Aorta (tissue), 5 donors: ENCODE data around the gene GDF2. TPM values are rescaled to one million over a fixed set of nuclear protein-coding genes. Genes with fewer than 3 reads are reported as not detected.
A peak's percentile ranks its signal among the peaks of the same experiment; 100 is the strongest.

Experiments used
- ATAC-seq: fragments of 200-7000 bp; cut with Tn5 transposase; one replicate; pipeline ENCODE4 v1.9.1; 2022; ENCODE audit warnings: moderate library complexity; ENCODE audit not compliant: low FRiP score
- DNase-seq, 2 donors: peaks; one replicate each; pipeline ENCODE4 v3.0.0-alpha.2; 2020
- H3K27ac ChIP-seq, 2 donors: one replicate each; pipeline ENCODE4 v1.5.1; 2013; ENCODE audit warnings: low read length in 2 of 2, mild to moderate bottlenecking in 2 of 2, moderate library complexity in 2 of 2, control low read depth in 1 of 2, inconsistent platforms in 1 of 2, low read depth in 1 of 2
- H3K27me3 ChIP-seq, 2 donors: one replicate each; pipeline ENCODE4 v1.6.1; 2013; ENCODE audit warnings: control low read depth in 1 of 2, low read length in 1 of 2, mild to moderate bottlenecking in 1 of 2, moderate library complexity in 1 of 2; ENCODE audit not compliant: insufficient read depth in 2 of 2, control insufficient read depth in 1 of 2
- H3K36me3 ChIP-seq, 2 donors: one replicate each; pipeline ENCODE4 v1.6.1; 2013; ENCODE audit warnings: control low read depth in 1 of 2, low read length in 1 of 2, mild to moderate bottlenecking in 1 of 2; ENCODE audit not compliant: insufficient read depth in 2 of 2, control insufficient read depth in 1 of 2
- H3K4me1 ChIP-seq, 2 donors: one replicate each; pipeline ENCODE4 v1.6.1; 2013; ENCODE audit warnings: low read length in 2 of 2, control low read depth in 1 of 2, mild to moderate bottlenecking in 1 of 2, moderate library complexity in 1 of 2; ENCODE audit not compliant: insufficient read depth in 2 of 2, control insufficient read depth in 1 of 2
- H3K4me3 ChIP-seq, 2 donors: one replicate each; pipeline ENCODE4 v1.5.1; 2013; ENCODE audit warnings: low read length in 2 of 2, control low read depth in 1 of 2, mild to moderate bottlenecking in 1 of 2
- H3K9me3 ChIP-seq: one replicate; pipeline ENCODE4 v1.6.1; 2013; ENCODE audit warnings: mild to moderate bottlenecking, low read length; ENCODE audit not compliant: control insufficient read depth
- WGBS, 2 donors: extraction: QIAGEN DNeasy Blood & Tissue Kit; methylation state at CpG; one replicate each; pipeline ENCODE4 v1.1.7; 2013; 5-methylcytosine and 5-hydroxymethylcytosine counted together
- intact Hi-C, 2 donors: fragments of 100-400 bp; cut with DNase I; formaldehyde crosslinking; loops; one replicate each; pipeline versions ENCODE4 v1.14.2 to v1.15.0; 2022
- polyA plus RNA-seq, 2 donors: library from polyadenylated mRNA; stranded (reverse); fragments of 200-250 nt; gene quantifications; one replicate each; pipeline ENCODE4 v1.2.3, GENCODE V29; 2013
- total RNA-seq, 2 donors: library from RNA; stranded (reverse); fragmentation: NEBNext Ultra II Directional; extraction: Animal tissue kit (Norgen Biotek cat#: 25700); gene quantifications; one replicate each; pipeline ENCODE4 v1.2.1, GENCODE V29; 2021
- donor health status: healthy with polysubstance abuse.
- donor health status: Bipolar disorder and iron deficiency.
- donor health status: DM: no; HTN: no; CAD: no.
- donor health status: DM: no; HTN: no; CAD: no.
- donor health status: DM: yes; HTN: yes; CAD: no.

The GDF2 gene
- total and polyA plus RNA-seq, 4 donors, result not detected

- 95 to 96% methylated on average over 6 of the region's 6 CpGs for WGBS, 2 donors
- no peaks in the 10 kb centered on the region for H3K36me3 ChIP-seq
- intact Hi-C loops, result no loop called here
- DNase-seq (no peak), ATAC-seq (no peak)
- no peaks in the 10 kb centered on the region for H3K27me3 ChIP-seq
- no peak overlapping the region for H3K4me3 ChIP-seq
- no peak overlapping the region for H3K27ac ChIP-seq
- no peaks in the 10 kb centered on the region for H3K4me1 ChIP-seq
- no peaks in the 10 kb centered on the region for H3K9me3 ChIP-seq
These were observed 39.6 kb upstream of the GDF2 start for GRCh38 chr10:47282657-47283018.

- no peaks in the 10 kb centered on the region for H3K4me1 ChIP-seq
- intact Hi-C loops, result no loop called here
- DNase-seq, result no peak
- no peak overlapping the region for H3K4me3 ChIP-seq
- no peak overlapping the region for H3K27ac ChIP-seq
- no peaks in the 10 kb centered on the region for H3K27me3 ChIP-seq
- H3K9me3 ChIP-seq, result no peaks in the 10 kb centered on the region
- no peaks in the 10 kb centered on the region for H3K36me3 ChIP-seq
- WGBS, 2 donors, result 91% methylated on average over 9 of the region's 9 CpGs
- no peak for ATAC-seq
These were observed 39.1 kb upstream of the GDF2 start for GRCh38 chr10:47283101-47283630.

- Histone ChIP-seq H3K27ac (no peak overlapping the region), H3K36me3 (no peaks in the 10 kb centered on the region), H3K4me3 (no peak overlapping the region), H3K4me1 (no peaks in the 10 kb centered on the region), H3K9me3 (no peaks in the 10 kb centered on the region), H3K27me3 (no peaks in the 10 kb centered on the region)
- DNase-seq (no peak), ATAC-seq (no peak)
- intact Hi-C loops, result no loop called here
These were observed 38.4 kb upstream of the GDF2 start for GRCh38 chr10:47283848-47284247.

- WGBS, 2 donors, result 81 to 82% methylated on average over 8 of the region's 8 CpGs
- DNase-seq (no peak), ATAC-seq (no peak)
- no peaks in the 10 kb centered on the region for H3K9me3 ChIP-seq
- H3K36me3 ChIP-seq, result no peaks in the 10 kb centered on the region
- H3K27me3 ChIP-seq, result no peaks in the 10 kb centered on the region
- no peak overlapping the region for H3K27ac ChIP-seq
- H3K4me3 ChIP-seq, result no peak overlapping the region
- H3K4me1 ChIP-seq, result no peaks in the 10 kb centered on the region
- intact Hi-C loops, result no loop called here
These were observed 36.7 kb upstream of the GDF2 start for GRCh38 chr10:47285381-47286115.

GRCh38 chr10:47286116-47286505 lies 36.1 kb upstream of the GDF2 start:
- Histone ChIP-seq H3K36me3 (no peaks in the 10 kb centered on the region), H3K9me3 (no peaks in the 10 kb centered on the region), H3K4me3 (no peak overlapping the region), H3K27ac (no peak overlapping the region), H3K27me3 (no peaks in the 10 kb centered on the region), H3K4me1 (no peaks in the 10 kb centered on the region)
- ATAC-seq (no peak), DNase-seq (no peak)
- WGBS, 2 donors, result 86 to 91% methylated on average over 4 of the region's 4 CpGs
- intact Hi-C loops, result no loop called here

GRCh38 chr10:47286591-47287315 lies 35.5 kb upstream of the GDF2 start:
- intact Hi-C loops, result no loop called here
- no peaks in the 10 kb centered on the region for H3K4me1 ChIP-seq
- no peaks in the 10 kb centered on the region for H3K27me3 ChIP-seq
- H3K27ac ChIP-seq, result no peak overlapping the region
- WGBS, 2 donors, result 50 to 65% methylated on average over 4 of the region's 4 CpGs
- ATAC-seq (no peak), DNase-seq (no peak)
- H3K9me3 ChIP-seq, result no peaks in the 10 kb centered on the region
- H3K36me3 ChIP-seq, result no peaks in the 10 kb centered on the region
- no peak overlapping the region for H3K4me3 ChIP-seq

- intact Hi-C loops, result no loop called here
- no peak overlapping the region for H3K27ac ChIP-seq
- H3K36me3 ChIP-seq, result no peaks in the 10 kb centered on the region
- no peak for ATAC-seq
- H3K9me3 ChIP-seq, result no peaks in the 10 kb centered on the region
- H3K4me3 ChIP-seq, result no peak overlapping the region
- WGBS, 2 donors, result 8 to 13% methylated on average over 12 of the region's 12 CpGs
- H3K4me1 ChIP-seq, result no peaks in the 10 kb centered on the region
- no peaks in the 10 kb centered on the region for H3K27me3 ChIP-seq
- DNase-seq, result peak in 1 of 2 donors; percentile 54
These were observed 34.9 kb upstream of the GDF2 start for GRCh38 chr10:47287365-47287802.

GRCh38 chr10:47287805-47288204 lies 34.4 kb upstream of the GDF2 start:
- Histone ChIP-seq H3K9me3 (no peaks in the 10 kb centered on the region), H3K27me3 (no peaks in the 10 kb centered on the region), H3K27ac (no peak overlapping the region), H3K4me3 (no peak overlapping the region), H3K4me1 (no peaks in the 10 kb centered on the region), H3K36me3 (no peaks in the 10 kb centered on the region)
- intact Hi-C loops, result no loop called here
- no peak for DNase-seq
- no peak for ATAC-seq
- WGBS, 2 donors, result 78% methylated on average over 6 of the region's 6 CpGs

GRCh38 chr10:47288236-47288635 lies 34.0 kb upstream of the GDF2 start:
- H3K27ac ChIP-seq, result no peak overlapping the region
- H3K36me3 ChIP-seq, result no peaks in the 10 kb centered on the region
- no peaks in the 10 kb centered on the region for H3K4me1 ChIP-seq
- DNase-seq, result no peak
- WGBS, 2 donors, result 75 to 76% methylated on average over 8 of the region's 8 CpGs
- ATAC-seq, result no peak
- intact Hi-C loops, result no loop called here
- H3K27me3 ChIP-seq, result no peaks in the 10 kb centered on the region
- no peaks in the 10 kb centered on the region for H3K9me3 ChIP-seq
- no peak overlapping the region for H3K4me3 ChIP-seq
